Kidney (tissue), 14 donors: ENCODE data around the gene TRIP13. TPM values are rescaled to one million over a fixed set of nuclear protein-coding genes. Genes with fewer than 3 reads are reported as not detected.
A peak's percentile ranks its signal among the peaks of the same experiment; 100 is the strongest.
"Not testable (repeated sequence)": the region's sequence is repeated elsewhere in the genome, so short reads cannot be mapped to it uniquely, and the experiment has no call there.

ENCODE experiments used
- DNase-seq, 5 donors: peaks; one replicate each; pipeline ENCODE4 v3.0.0-alpha.2; 2013 to 2020
- FAIRE-seq: peaks from 2 replicates; lab custom pipeline; 2012; peaks lifted over from hg19 to GRCh38; lab: Jason Lieb, UNC
- H3K27ac ChIP-seq, 2 donors: one replicate each; pipeline ENCODE4 v1.7.0; 2013; ENCODE audit warnings: low read depth in 2 of 2, low read length in 2 of 2, inconsistent platforms in 1 of 2
- H3K27me3 ChIP-seq: one replicate; pipeline ENCODE4 v1.7.1; 2013; ENCODE audit warnings: low read length, inconsistent platforms; ENCODE audit not compliant: control insufficient read depth, insufficient read depth
- H3K36me3 ChIP-seq, 3 donors: one replicate each; pipeline versions ENCODE4 v1.7.0 to v1.7.1; 2013; ENCODE audit warnings: low read length in 3 of 3, control low read depth in 1 of 3, inconsistent platforms in 1 of 3; ENCODE audit not compliant: insufficient read depth in 3 of 3, control insufficient read depth in 2 of 3
- H3K4me1 ChIP-seq, 3 donors: one replicate each; pipeline versions ENCODE4 v1.7.0 to v1.7.1; 2013; ENCODE audit warnings: low read length in 3 of 3, inconsistent platforms in 1 of 3, low read depth in 1 of 3; ENCODE audit not compliant: control insufficient read depth in 2 of 3, insufficient read depth in 2 of 3
- H3K4me3 ChIP-seq, 3 donors: one replicate each; pipeline versions ENCODE4 v1.7.0 to v1.8.1; 2013; ENCODE audit warnings: low read length in 3 of 3, control low read depth in 1 of 3, inconsistent platforms in 1 of 3
- H3K9ac ChIP-seq, 3 donors: one replicate each; pipeline versions ENCODE4 v1.7.0 to v1.7.1; 2013; ENCODE audit warnings: low read length in 3 of 3, control low read depth in 1 of 3, inconsistent platforms in 1 of 3
- H3K9me3 ChIP-seq, 3 donors: one replicate each; pipeline versions ENCODE4 v1.7.0 to v1.7.1; 2013; ENCODE audit warnings: low read length in 3 of 3, control low read depth in 1 of 3, inconsistent platforms in 1 of 3; ENCODE audit not compliant: control insufficient read depth in 2 of 3, insufficient read depth in 1 of 3
- intact Hi-C: fragments of 100-400 bp; cut with DNase I; formaldehyde crosslinking; loops from one replicate; pipeline ENCODE4 v1.11.1; 2022
- polyA plus RNA-seq: library from polyadenylated mRNA; stranded (reverse); fragments of 350-450 nt; fragmentation: Illumina TruSeq; extraction: RNeasy Lipid Tissue Mini Kit (QIAGEN cat#74804); gene quantifications from one replicate; pipeline ENCODE4 v1.2.3, GENCODE V29; 2014; ENCODE audit warnings: low read depth, low replicate concordance; ENCODE audit not compliant: insufficient read depth
- total RNA-seq: library from RNA; stranded (reverse); fragmentation: NEBNext Ultra II Directional; extraction: Animal tissue kit (Norgen Biotek cat#: 25700); gene quantifications from one replicate; pipeline ENCODE4 v1.2.1, GENCODE V29; 2021
- TF ChIP-seq, protein P1 (sequence below): IDR thresholded peaks from 3 replicates; pipeline ENCODE4 v1.5.1; 2012; ENCODE audit warnings: mild to moderate bottlenecking, moderate library complexity, borderline replicate concordance; ENCODE audit not compliant: insufficient read depth; ENCODE audit errors: extremely low read depth
- donor health status: control.
- donor health status: control.
- donor health status: control.
- donor health status: control.
- donor health status: control.
- donor health status: DM: yes; HTN: yes; CAD: no.
- donor health status: Normal renal cell carcinoma (clear cell type).

The TRIP13 gene
- total and polyA plus RNA-seq, 2 donors from 2014 or later, result 0.86 to 1.6 TPM

DNA sequence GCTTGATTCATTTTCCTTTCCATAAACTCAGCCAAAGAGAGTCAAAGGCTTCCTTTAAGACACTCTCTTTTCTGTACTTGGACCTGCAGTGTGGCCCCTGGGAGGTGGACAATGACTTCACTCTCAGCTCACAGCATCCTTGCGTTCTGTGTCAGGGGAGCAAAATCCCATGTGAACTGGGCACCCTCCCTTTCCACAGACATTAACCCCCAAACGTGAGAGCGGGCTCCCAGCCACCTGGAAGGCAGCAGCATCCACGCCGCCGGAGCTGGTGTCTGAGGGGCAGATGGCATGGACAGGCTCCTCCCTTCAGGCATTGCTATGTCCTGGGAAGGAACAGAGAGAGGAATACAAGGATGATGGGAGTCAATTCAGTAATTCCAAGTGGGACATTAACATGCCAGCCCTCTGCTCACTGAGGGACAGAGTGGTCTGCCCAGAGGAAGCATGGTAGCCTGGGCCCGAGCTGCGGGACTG is 39.5 kb downstream of the TRIP13 start:
- Histone ChIP-seq H3K36me3 (no peaks in the 10 kb centered on the region), H3K4me3 (no peak overlapping the region), H3K4me1 (no peaks in the 10 kb centered on the region), H3K27ac (no peak overlapping the region), H3K9me3 (no peaks in the 10 kb centered on the region), H3K27me3 (no peaks in the 10 kb centered on the region), H3K9ac (no peak overlapping the region)
- intact Hi-C loops, result loop anchor here (10.0 kb wide), 1 partner anchor 223 kb away; no protein-coding TSS in a partner anchor
- DNase-seq (peak in 1 of 5 donors; percentile 29), FAIRE-seq (no peak)
- TF ChIP-seq, protein P1, sequence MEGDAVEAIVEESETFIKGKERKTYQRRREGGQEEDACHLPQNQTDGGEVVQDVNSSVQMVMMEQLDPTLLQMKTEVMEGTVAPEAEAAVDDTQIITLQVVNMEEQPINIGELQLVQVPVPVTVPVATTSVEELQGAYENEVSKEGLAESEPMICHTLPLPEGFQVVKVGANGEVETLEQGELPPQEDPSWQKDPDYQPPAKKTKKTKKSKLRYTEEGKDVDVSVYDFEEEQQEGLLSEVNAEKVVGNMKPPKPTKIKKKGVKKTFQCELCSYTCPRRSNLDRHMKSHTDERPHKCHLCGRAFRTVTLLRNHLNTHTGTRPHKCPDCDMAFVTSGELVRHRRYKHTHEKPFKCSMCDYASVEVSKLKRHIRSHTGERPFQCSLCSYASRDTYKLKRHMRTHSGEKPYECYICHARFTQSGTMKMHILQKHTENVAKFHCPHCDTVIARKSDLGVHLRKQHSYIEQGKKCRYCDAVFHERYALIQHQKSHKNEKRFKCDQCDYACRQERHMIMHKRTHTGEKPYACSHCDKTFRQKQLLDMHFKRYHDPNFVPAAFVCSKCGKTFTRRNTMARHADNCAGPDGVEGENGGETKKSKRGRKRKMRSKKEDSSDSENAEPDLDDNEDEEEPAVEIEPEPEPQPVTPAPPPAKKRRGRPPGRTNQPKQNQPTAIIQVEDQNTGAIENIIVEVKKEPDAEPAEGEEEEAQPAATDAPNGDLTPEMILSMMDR, result no peak

DNA sequence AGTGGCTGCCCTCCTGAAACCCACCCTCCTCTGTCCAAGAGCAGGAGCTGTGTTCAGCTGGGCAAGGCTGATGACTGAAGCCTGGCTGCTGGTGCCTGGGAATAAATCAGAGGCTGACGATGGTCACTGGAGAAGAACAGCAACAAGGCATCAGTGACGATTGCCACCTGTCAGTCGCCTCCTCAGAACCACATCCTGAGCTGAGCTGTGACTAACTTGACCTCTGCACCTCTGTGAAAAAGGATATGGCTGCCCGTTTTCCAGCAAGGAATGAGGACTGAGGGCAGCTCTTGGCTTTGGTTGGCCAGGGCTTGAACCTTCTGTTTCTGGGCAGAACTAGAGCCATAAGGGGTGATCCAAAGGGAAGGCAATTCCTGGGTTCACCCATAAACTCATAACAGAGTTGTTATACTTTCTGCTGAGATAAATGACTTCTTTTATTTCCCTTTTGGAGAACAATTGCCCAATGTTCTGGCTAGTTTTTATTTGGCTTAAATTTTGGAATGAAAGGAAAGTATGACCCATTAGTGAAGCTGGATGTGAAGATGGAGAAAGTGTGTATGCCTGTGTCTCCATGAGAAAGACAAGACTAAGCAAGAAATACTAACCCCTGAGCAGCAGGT is 40.1 kb downstream of the TRIP13 start:
- peak in 3 of 5 donors; percentile 32 to 44 (median 39) for DNase-seq
- no peaks in the 10 kb centered on the region for H3K27me3 ChIP-seq
- H3K9ac ChIP-seq, result no peak overlapping the region
- H3K36me3 ChIP-seq, result no peaks in the 10 kb centered on the region
- no peaks in the 10 kb centered on the region for H3K4me1 ChIP-seq
- intact Hi-C loops, result loop anchor here (10.0 kb wide), 1 partner anchor 222 kb away; no protein-coding TSS in a partner anchor
- TF ChIP-seq, protein P1, result no peak
- FAIRE-seq, result no peak
- H3K4me3 ChIP-seq, result no peak overlapping the region
- H3K9me3 ChIP-seq, result no peaks in the 10 kb centered on the region
- H3K27ac ChIP-seq, result no peak overlapping the region

DNA sequence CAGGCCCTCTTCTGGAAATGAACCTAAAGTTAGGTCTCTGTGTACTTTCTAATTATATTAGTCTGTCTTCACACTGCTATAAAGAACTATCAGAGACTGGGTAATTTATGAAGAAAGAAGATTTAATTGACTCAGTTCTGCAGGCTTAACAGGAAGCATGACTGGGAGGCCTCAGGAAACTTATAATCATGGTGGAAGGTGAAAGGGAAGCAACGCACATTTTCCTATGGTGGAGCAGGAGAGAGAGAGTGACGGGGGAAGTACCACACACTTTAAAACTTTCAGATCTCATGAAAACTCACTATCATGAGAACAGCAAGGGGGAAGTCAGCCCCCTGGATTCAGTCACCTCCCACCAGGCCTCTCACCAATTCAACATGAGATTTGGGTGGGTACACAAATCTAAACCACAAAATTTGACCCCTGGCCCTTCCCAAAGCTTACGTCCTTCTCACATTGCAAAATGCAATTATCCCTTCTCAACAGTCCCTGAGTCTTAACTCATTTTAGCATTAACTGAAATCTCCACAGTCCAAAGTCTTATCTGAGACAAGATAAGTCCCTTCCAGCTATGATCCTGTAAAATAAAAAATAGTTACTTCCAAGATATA is 40.7 kb downstream of the TRIP13 start:
- Histone ChIP-seq H3K27ac (peak overlapping the region in 1 of 2 donors; percentile 28), H3K4me1 (no peaks in the 10 kb centered on the region), H3K9me3 (no peaks in the 10 kb centered on the region), H3K27me3 (no peaks in the 10 kb centered on the region), H3K9ac (no peak overlapping the region), H3K36me3 (no peaks in the 10 kb centered on the region), H3K4me3 (no peak overlapping the region)
- TF ChIP-seq, protein P1, result no peak
- FAIRE-seq (no peak), DNase-seq (no peak)
- intact Hi-C loops, result loop anchor here (10.0 kb wide), 1 partner anchor 221 kb away; no protein-coding TSS in a partner anchor

DNA sequence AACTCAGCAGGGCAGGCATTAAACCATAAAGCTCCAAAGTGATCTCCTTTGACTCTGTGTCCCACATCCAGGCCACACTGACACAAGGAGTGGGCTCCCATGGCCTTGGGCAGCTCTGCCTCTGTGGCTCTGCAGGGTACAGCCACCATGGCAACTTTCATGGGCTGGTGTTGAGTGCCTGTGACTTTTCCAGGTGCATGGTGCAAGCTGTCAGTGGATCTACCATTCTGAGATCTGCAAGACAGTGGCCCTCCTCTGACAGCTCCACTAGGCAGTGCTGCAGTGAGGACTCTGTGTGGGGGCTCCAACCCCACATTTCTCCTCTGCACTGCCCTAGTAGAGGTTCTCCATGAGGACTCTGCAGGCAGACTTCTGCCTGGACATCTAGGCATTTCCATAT is 41.3 kb downstream of the TRIP13 start:
- DNase-seq, H3K9ac ChIP-seq, H3K4me1 ChIP-seq, H3K27ac ChIP-seq, H3K36me3 ChIP-seq, H3K27me3 ChIP-seq, H3K4me3 ChIP-seq, H3K9me3 ChIP-seq, FAIRE-seq: not testable (repeated sequence)
- intact Hi-C loops, result loop anchor here (10.0 kb wide), 1 partner anchor 221 kb away; no protein-coding TSS in a partner anchor

DNA sequence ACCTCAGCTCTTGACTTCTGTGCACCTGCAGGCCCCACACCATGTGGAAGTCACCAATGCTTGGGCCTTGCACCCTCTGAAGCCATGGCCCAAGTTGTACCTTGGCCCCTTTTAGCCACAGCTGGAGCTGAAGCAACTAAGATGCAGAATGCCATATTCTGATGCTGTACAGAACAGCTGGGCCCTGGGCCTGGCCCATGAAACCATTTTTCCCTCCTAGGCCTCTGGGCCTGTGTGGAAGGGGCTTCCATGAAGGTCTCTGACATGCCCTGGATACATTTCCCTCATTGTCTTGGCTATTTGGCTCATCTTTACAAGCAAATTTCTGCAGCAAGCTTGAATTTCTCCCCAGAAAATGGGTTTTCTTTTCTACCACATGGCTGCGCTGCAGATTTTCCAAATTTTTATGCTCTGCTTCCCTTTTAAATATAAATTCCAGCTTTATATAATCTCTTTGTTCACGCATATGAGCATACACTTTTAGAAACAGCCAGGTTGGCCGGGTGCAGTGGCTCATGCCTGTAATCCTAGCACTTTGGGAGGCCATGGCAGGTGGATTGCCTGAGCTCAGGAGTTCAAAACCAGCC is 41.8 kb downstream of the TRIP13 start:
- not testable (repeated sequence) for H3K27ac ChIP-seq, DNase-seq, H3K36me3 ChIP-seq, H3K4me3 ChIP-seq, H3K9ac ChIP-seq, FAIRE-seq, H3K9me3 ChIP-seq, H3K4me1 ChIP-seq, H3K27me3 ChIP-seq
- intact Hi-C loops, result loop anchor here (10.0 kb wide), 1 partner anchor 220 kb away; no protein-coding TSS in a partner anchor
